K562 (cell line): ENCODE results near the gene TSPAN11. TPM values are rescaled to one million over a fixed set of nuclear protein-coding genes. Genes with fewer than 3 reads are reported as not detected.

Experiments used
- ATAC-seq: fragments of 200-7000 bp; cut with Tn5 transposase; 3 replicates; pipeline ENCODE4 v1.9.1; 2020; ENCODE audit warnings: moderate library complexity
- BruUV-seq: library from RNA; stranded (reverse); fragments of 400-500 nt; replicated peaks from 2 replicates; lab custom pipeline; 2021; lab: Mats Ljungman, UMichigan
- CTCF ChIA-PET: fragments of 300-600 bp; formaldehyde crosslinking; extraction: SDS; loops from one replicate; lab custom pipeline; 2021; ENCODE audit warnings: low intra/inter-chr PET ratio; lab: Yijun Ruan, JAX
- POLR2A ChIA-PET: fragments of 300-600, 350-650 bp; sonication (Branson Sonifier 250); formaldehyde crosslinking; extraction: SDS; loops from one replicate; lab custom pipeline; 2021; ENCODE audit warnings: antibody characterized with exemption, inconsistent platforms; lab: Yijun Ruan, JAX
- DNase-seq, 4 experiments: peaks; one replicate each; pipeline versions ENCODE4 v3.0.0 to v3.0.0-alpha.2; 2011 to 2018; ENCODE audit warnings: low spot score in 3 of 4, mixed read lengths in 3 of 4; ENCODE audit errors: extremely low read depth in 1 of 4
- FAIRE-seq: peaks from 2 replicates; lab custom pipeline; 2011; peaks lifted over from hg19 to GRCh38; lab: Jason Lieb, UNC
- H2AFZ ChIP-seq: 2 replicates; pipeline ENCODE4 v1.6.0; 2011; ENCODE audit warnings: low read depth, low read length, control low read depth, inconsistent platforms
- H3K27ac ChIP-seq: fragments of 200-600 bp; 3 replicates; pipeline ENCODE4 v1.8.0; 2011; ENCODE audit warnings: low read depth, mild to moderate bottlenecking, control low read depth, inconsistent platforms, low read length, moderate library complexity, mixed read lengths; ENCODE audit errors: extremely low read depth
- H3K27me3 ChIP-seq, 2 experiments: fragments of 300-600 bp in 1 of 2; 2 replicates in 1 of 2; 3 replicates in 1 of 2; pipeline versions ENCODE4 v1.6.0 to v1.8.0; 2011; ENCODE audit warnings: inconsistent platforms in 2 of 2, low read length in 2 of 2, mild to moderate bottlenecking in 1 of 2, mixed read lengths in 1 of 2, moderate library complexity in 1 of 2; ENCODE audit not compliant: control insufficient read depth in 2 of 2, insufficient read depth in 2 of 2
- H3K36me3 ChIP-seq: fragments of 300-600 bp; 3 replicates; pipeline ENCODE4 v1.8.0; 2011; ENCODE audit warnings: mild to moderate bottlenecking, low read length, inconsistent platforms; ENCODE audit not compliant: control insufficient read depth, insufficient read depth
- H3K4me1 ChIP-seq, 2 experiments: fragments of 200-600 bp in 1 of 2; replicated peaks in 1 of 2; 2 replicates in 1 of 2; 3 replicates in 1 of 2; pipeline versions ENCODE4 v1.5.1 to v1.8.0; 2011; ENCODE audit warnings: inconsistent platforms in 2 of 2, low read length in 2 of 2, mild to moderate bottlenecking in 1 of 2, mixed read lengths in 1 of 2, moderate library complexity in 1 of 2; ENCODE audit not compliant: control insufficient read depth in 2 of 2, insufficient read depth in 2 of 2
- H3K4me2 ChIP-seq: 2 replicates; pipeline ENCODE4 v1.6.1; 2011; ENCODE audit warnings: low read length, control low read depth, inconsistent platforms, mixed read lengths; ENCODE audit not compliant: insufficient read depth
- H3K4me3 ChIP-seq: fragments of 200-600 bp; sonication (generic), shearing (Covaris generic); 2 replicates; pipeline ENCODE4 v1.5.1; 2016; ENCODE audit warnings: control low read depth, inconsistent platforms
- H3K79me2 ChIP-seq: fragments of 200-600 bp; 3 replicates; pipeline ENCODE4 v1.8.0; 2011; ENCODE audit warnings: low read length, inconsistent platforms; ENCODE audit not compliant: control insufficient read depth, insufficient read depth
- H3K9ac ChIP-seq, 2 experiments: 2 replicates each; pipeline versions ENCODE4 v1.6.0 to v1.6.1; 2011; ENCODE audit warnings: low read depth in 2 of 2, low read length in 2 of 2, control low read depth in 1 of 2, inconsistent platforms in 1 of 2, mild to moderate bottlenecking in 1 of 2, mixed read lengths in 1 of 2; ENCODE audit not compliant: insufficient read depth in 1 of 2
- H3K9me1 ChIP-seq: one replicate; pipeline ENCODE4 v1.6.0; 2011; ENCODE audit warnings: inconsistent platforms, mild to moderate bottlenecking, low read length, moderate library complexity; ENCODE audit not compliant: control insufficient read depth, insufficient read depth
- H3K9me3 ChIP-seq: replicated peaks from 2 replicates; pipeline ENCODE4 v1.5.1; 2011; ENCODE audit warnings: low read depth, low read length, inconsistent platforms; ENCODE audit not compliant: control insufficient read depth, insufficient read depth
- H4K20me1 ChIP-seq: replicated peaks from 2 replicates; pipeline ENCODE4 v1.6.1; 2011; ENCODE audit warnings: low read length, inconsistent platforms, mixed read lengths; ENCODE audit not compliant: control insufficient read depth, insufficient read depth
- ADNP ChIP-seq: fragments of 200-800 bp; sonication (Bioruptor generic); IDR thresholded peaks from 2 replicates; pipeline ENCODE4 v1.6.1; 2016; ENCODE audit warnings: missing genetic modification characterization, missing compliant biosample characterization
- ARID3A ChIP-seq: IDR thresholded peaks from 2 replicates; pipeline ENCODE4 v1.6.1; 2012; ENCODE audit warnings: low read depth, low read length, improper control_type of control experiment, borderline replicate concordance
- BRD4 ChIP-seq: fragments of 200-600 bp; sonication (generic); IDR thresholded peaks from 2 replicates; pipeline ENCODE4 v1.6.1; 2017; ENCODE audit warnings: inconsistent platforms
- EHMT2 ChIP-seq: fragments of 450-650 bp; IDR thresholded peaks from 2 replicates; pipeline ENCODE4 v1.6.1; 2018; ENCODE audit warnings: antibody characterized with exemption
- GABPA ChIP-seq: fragments of 200-800 bp; sonication (Bioruptor generic); conservative IDR thresholded peaks from 2 replicates; pipeline ENCODE4 v1.6.1; 2016; ENCODE audit warnings: low read depth, missing genetic modification characterization, missing compliant biosample characterization
- HDAC6 ChIP-seq: IDR thresholded peaks from 2 replicates; pipeline ENCODE4 v1.6.1; 2012; ENCODE audit warnings: low read depth, mild to moderate bottlenecking, control low read depth, inconsistent platforms, low read length, moderate library complexity
- HMG20B ChIP-seq: fragments of 250-450 bp; sonication (Bioruptor Pico); IDR thresholded peaks from 2 replicates; pipeline ENCODE4 v1.5.0; 2021; ENCODE audit warnings: mild to moderate bottlenecking
- PCBP1 ChIP-seq: fragments of 200-400 bp; formaldehyde crosslinking; IDR thresholded peaks from 2 replicates; pipeline ENCODE4 v1.6.1; 2018; ENCODE audit warnings: mild to moderate bottlenecking, low read depth, low read length; ENCODE audit not compliant: poor library complexity, severe bottlenecking
- PTBP1 ChIP-seq: fragments of 200-400 bp; formaldehyde crosslinking; IDR thresholded peaks from 2 replicates; pipeline ENCODE4 v1.6.1; 2017; ENCODE audit warnings: low read depth, low read length
- ZBED1 ChIP-seq: IDR thresholded peaks from 2 replicates; pipeline ENCODE4 v1.6.1; 2014
- ZFP30 ChIP-seq: fragments of 250-450 bp; sonication (Bioruptor Pico); IDR thresholded peaks from 2 replicates; pipeline ENCODE4 v1.8.0; 2022; ENCODE audit warnings: moderate library complexity, mild to moderate bottlenecking, inconsistent platforms, borderline replicate concordance
- ZNF253 ChIP-seq: fragments of 250-450 bp; sonication (Bioruptor Pico); conservative IDR thresholded peaks from 2 replicates; pipeline ENCODE4 v1.6.1; 2021; ENCODE audit warnings: mild to moderate bottlenecking
- ZNF347 ChIP-seq: fragments of 450-650 bp; formaldehyde crosslinking; IDR thresholded peaks from 2 replicates; pipeline ENCODE4 v1.4.0; 2020; ENCODE audit warnings: low read depth, mild to moderate bottlenecking, moderate library complexity
- ZNF584 ChIP-seq: fragments of 200-800 bp; sonication (Bioruptor generic); IDR thresholded peaks from 2 replicates; pipeline ENCODE4 v1.6.1; 2016; ENCODE audit warnings: low read depth, mild to moderate bottlenecking, missing genetic modification characterization, missing compliant biosample characterization
- ZNF655 ChIP-seq: fragments of 250-450 bp; sonication (Bioruptor Pico); IDR thresholded peaks from 2 replicates; pipeline ENCODE4 v1.5.0; 2021
- WGBS: fragments of 100-300 bp; shearing (Covaris generic); methylation state at CpG from one replicate; pipeline ENCODE4 v1.1.6; 2016; ENCODE audit warnings: low coverage, mixed read lengths; ENCODE audit not compliant: insufficient coverage; ENCODE audit errors: missing lambda C conversion rate; 5-methylcytosine and 5-hydroxymethylcytosine counted together
- in situ Hi-C: fragments of 300-500 bp; cut with MboI; formaldehyde crosslinking; loops from 4 replicates; pipeline ENCODE4 v1.15.0; 2018; ENCODE audit warnings: inconsistent platforms, mixed read lengths
- intact Hi-C: fragments of 100-400 bp; cut with micrococcal nuclease; formaldehyde crosslinking; loops from 2 replicates; pipeline ENCODE4 v1.14.2; 2022
- polyA plus RNA-seq, 8 experiments: library from polyadenylated mRNA; depleted of rRNA in 4 of 8; stranded (reverse) in 5 of 8; unstranded in 3 of 8; fragments of >200 nt; fragmentation: Nextera tagmentation in 2 of 8; fragmentation: Illumina TruSeq in 1 of 8; extraction: Ambion mirVana in 2 of 8; extraction: Trizol in 1 of 8; gene quantifications; 2 replicates each; pipeline versions ENCODE4 v1.2.1 to v1.2.3, GENCODE V29; 2011 to 2014; ENCODE audit warnings: inconsistent platforms in 1 of 8, missing spikeins in 1 of 8
- total RNA-seq, 7 experiments: library from RNA; depleted of rRNA in 6 of 7; stranded (reverse); fragments of >200 nt in 6 of 7; fragmentation: Illumina TruSeq in 2 of 7; extraction: Trizol in 2 of 7; gene quantifications; 2 replicates each; pipeline versions ENCODE4 v1.2.1 to v1.2.3, GENCODE V29; 2011 to 2021; ENCODE audit warnings: low replicate concordance in 1 of 7
- TF ChIP-seq, protein P1 (sequence below): fragments of 250-450 bp; sonication (Bioruptor Pico); IDR thresholded peaks from 2 replicates; pipeline ENCODE4 v1.8.0; 2021; ENCODE audit warnings: moderate library complexity, mild to moderate bottlenecking, inconsistent platforms
- TF ChIP-seq, protein P2 (sequence below): IDR thresholded peaks from 2 replicates; pipeline ENCODE4 v1.6.1; 2011; ENCODE audit not compliant: insufficient read length; ENCODE audit errors: extremely low read depth

TSPAN11 gene
- total and polyA plus RNA-seq, 9 of the 15 experiments (the other 6 are each of a cell fraction or from before 2014, with no cell fraction given): not detected

DNA sequence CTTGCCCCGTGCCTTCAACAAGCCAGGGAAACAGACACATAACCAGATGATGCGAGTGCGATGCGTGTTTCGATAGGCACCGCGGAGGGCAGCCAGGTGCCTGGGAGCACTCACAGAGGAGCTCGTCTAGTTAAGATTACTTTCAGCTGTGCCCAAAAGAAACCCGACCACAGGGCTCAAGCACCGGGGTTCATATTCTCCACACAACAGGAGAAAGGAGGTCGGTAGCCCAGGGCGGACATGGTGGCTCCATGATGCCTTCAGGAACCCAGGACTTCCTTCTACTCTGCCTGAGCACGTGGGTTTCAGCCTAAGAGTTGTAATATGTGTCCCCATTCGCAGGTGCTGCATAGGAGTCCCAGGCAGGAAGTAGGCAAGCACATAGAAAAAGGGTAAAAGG is 93.4 kb downstream of the TSPAN11 start (continued):
- TF ChIP-seq ZNF584 (CRISPR knock-in tag): no peak
- TF ChIP-seq, protein P1, sequence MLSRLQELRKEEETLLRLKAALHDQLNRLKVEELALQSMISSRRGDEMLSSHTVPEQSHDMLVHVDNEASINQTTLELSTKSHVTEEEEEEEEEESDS: no peak

DNA sequence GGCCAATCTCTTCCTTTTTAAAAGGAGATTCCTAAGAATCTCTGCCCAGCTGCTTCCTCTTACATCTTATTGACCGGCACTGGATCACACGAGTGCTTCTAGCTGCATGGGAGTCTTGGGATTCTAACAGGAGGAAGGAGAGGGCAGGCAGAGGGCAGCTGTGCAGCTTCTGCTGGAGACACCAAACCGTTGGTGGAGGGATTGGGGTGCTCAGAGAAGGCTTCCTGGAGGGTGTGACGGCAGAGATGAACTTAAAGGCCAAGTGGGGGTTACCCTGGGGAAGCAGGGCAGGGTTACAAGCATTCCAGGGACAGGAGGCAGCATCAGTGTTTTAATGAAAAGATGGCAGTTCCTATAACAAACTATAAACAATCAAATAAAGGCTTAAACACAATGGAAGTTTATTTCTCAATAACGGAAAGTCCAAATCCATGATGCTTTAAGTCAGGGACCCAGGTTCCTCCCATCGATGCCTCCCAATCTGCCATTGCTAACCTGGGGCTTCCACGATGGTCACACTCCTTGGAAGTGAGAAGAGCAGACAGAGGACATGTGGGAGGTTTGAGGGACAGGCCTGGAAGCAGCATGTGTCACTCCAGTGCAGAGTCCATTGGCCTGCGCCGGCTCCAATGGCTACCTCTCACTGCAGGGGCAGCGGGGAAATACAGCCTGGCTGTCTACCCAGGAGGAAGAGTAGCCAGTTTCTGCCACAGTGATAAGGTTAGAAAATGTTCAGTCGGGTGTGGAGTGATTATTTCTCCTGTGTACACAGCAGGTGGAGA is 94.0 kb downstream of the TSPAN11 start:
- no TSS peak for BruUV-seq
- no peaks in the 10 kb centered on the region for H3K9me3 ChIP-seq
- H3K36me3 ChIP-seq: no peaks in the 10 kb centered on the region
- intact Hi-C loops: no loop called here
- no peak for FAIRE-seq
- no peaks in the 10 kb centered on the region; a peak in 1 of 5 replicates for H3K4me1 ChIP-seq
- no peak overlapping the region for H3K9ac ChIP-seq
- no peak for ATAC-seq
- H3K27ac ChIP-seq: no peak overlapping the region
- H4K20me1 ChIP-seq: no peaks in the 10 kb centered on the region
- no peak overlapping the region for H3K4me2 ChIP-seq
- H3K27me3 ChIP-seq: peaks cover 16 to 40% of the 10 kb centered on the region in 2 experiments
- POLR2A ChIA-PET: interaction anchor here (1.4 kb wide), 1 partner anchor 11 kb away, joined by 5 read pairs; no protein-coding TSS in a partner anchor
- no peaks in the 10 kb centered on the region for H3K9me1 ChIP-seq
- H3K4me3 ChIP-seq: no peak overlapping the region
- under 1% methylated on average over 11 of the region's 11 CpGs for WGBS
- CTCF ChIA-PET: no interaction called here
- no peak for DNase-seq
- in situ Hi-C loops: no loop called here
- no peak overlapping the region for H2AFZ ChIP-seq
- no peaks in the 10 kb centered on the region for H3K79me2 ChIP-seq
- no peak for TF ChIP-seq ZNF347 (CRISPR knock-in tag)
- TF ChIP-seq, protein P2, sequence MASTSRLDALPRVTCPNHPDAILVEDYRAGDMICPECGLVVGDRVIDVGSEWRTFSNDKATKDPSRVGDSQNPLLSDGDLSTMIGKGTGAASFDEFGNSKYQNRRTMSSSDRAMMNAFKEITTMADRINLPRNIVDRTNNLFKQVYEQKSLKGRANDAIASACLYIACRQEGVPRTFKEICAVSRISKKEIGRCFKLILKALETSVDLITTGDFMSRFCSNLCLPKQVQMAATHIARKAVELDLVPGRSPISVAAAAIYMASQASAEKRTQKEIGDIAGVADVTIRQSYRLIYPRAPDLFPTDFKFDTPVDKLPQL: no peak
- no peak for TF ChIP-seq BRD4
- TF ChIP-seq ARID3A: no peak
- no peak for TF ChIP-seq PTBP1
- TF ChIP-seq GABPA (tag): no peak
- no peak for TF ChIP-seq ZNF253 (CRISPR knock-in tag)
- no peak for TF ChIP-seq HMG20B (CRISPR knock-in tag)
- TF ChIP-seq PCBP1: no peak
- no peak for TF ChIP-seq ZNF655
- TF ChIP-seq ZBED1: no peak
- TF ChIP-seq ZFP30 (CRISPR knock-in tag): no peak
- no peak for TF ChIP-seq HDAC6
- TF ChIP-seq EHMT2: no peak
- TF ChIP-seq ADNP (tag): no peak
